Measurements from ENCODE around the gene CHRM1. TPM values are rescaled to one million over a fixed set of nuclear protein-coding genes. Genes with fewer than 3 reads are reported as not detected.

CHRM1 gene
- total RNA-seq, 4 donors from 2014 or later = 0.32 to 0.41 TPM; not detected in 2

GRCh38 chr11:62879235-62879978 is 41.8 kb downstream of the CHRM1 start:
- no peak for DNase-seq
- 73 to 100% methylated on average over 2 to 7 of the region's 7 CpGs for WGBS, 2 donors (ENCODE audit: low coverage in 1 of 2)
- Histone ChIP-seq H3K4me1 (peaks cover 32 to 44% (median 39%) of the 10 kb centered on the region in 4 donors), H3K9me3 (no peaks in the 10 kb centered on the region), H3K27ac (peak overlapping the region; percentile 96 to 100 (median 98)), H3K4me3 (peak overlapping the region in 1 of 4 donors; percentile 88), H3K27me3 (no peaks in the 10 kb centered on the region), H3K36me3 (peaks cover 0 to 17% (median 5%) of the 10 kb centered on the region in 4 donors)
- no peak for TF ChIP-seq POLR2AphosphoS5 (IDR thresholded peaks at IDR 0.05)
- TF ChIP-seq POLR2A (IDR thresholded peaks at IDR 0.05) = no peak
- no peak for TF ChIP-seq EP300 (IDR thresholded peaks at IDR 0.05; ENCODE audit: low read depth)
- no peak for TF ChIP-seq CTCF (IDR thresholded peaks at IDR 0.05)
- intact Hi-C loops (cut with DNase I; ENCODE audit: low total_unique reads) = no loop called here
- in situ Hi-C loops (cut with MboI; ENCODE audit: low pct_ligation_motif_present in 1 of 4, low pct_unique_long_range_greater_than_20kb in 1 of 4, low sequenced_read_pairs in 3 of 4) = loop anchor here in 1 of 4 donors (25.0 kb wide), 1 partner anchor 492 kb away; no protein-coding TSS in a partner anchor

- no peak for DNase-seq
- H3K27ac ChIP-seq = no peak overlapping the region
- H3K27me3 ChIP-seq = no peaks in the 10 kb centered on the region
- H3K4me3 ChIP-seq = no peak overlapping the region
- intact Hi-C loops (cut with DNase I; ENCODE audit: low total_unique reads) = no loop called here
- H3K9me3 ChIP-seq = no peaks in the 10 kb centered on the region
- in situ Hi-C loops (cut with MboI; ENCODE audit: low pct_ligation_motif_present in 1 of 4, low pct_unique_long_range_greater_than_20kb in 1 of 4, low sequenced_read_pairs in 3 of 4) = loop anchor here in 1 of 4 donors (25.0 kb wide), 1 partner anchor 489 kb away; no protein-coding TSS in a partner anchor
- TF ChIP-seq POLR2A (IDR thresholded peaks at IDR 0.05) (no peak), EP300 (IDR thresholded peaks at IDR 0.05; ENCODE audit: low read depth) (no peak), CTCF (IDR thresholded peaks at IDR 0.05) (no peak), POLR2AphosphoS5 (IDR thresholded peaks at IDR 0.05) (no peak)
- no peaks in the 10 kb centered on the region for H3K36me3 ChIP-seq
- peaks cover 9 to 18% (median 14%) of the 10 kb centered on the region in 4 donors for H3K4me1 ChIP-seq
- 92% methylated on average over 1 to 6 of the region's 6 CpGs for WGBS, 2 donors (ENCODE audit: low coverage in 1 of 2)
These were observed 44.5 kb downstream of the CHRM1 start for GRCh38 chr11:62876712-62877111.

- no peak for DNase-seq
- intact Hi-C loops (cut with DNase I; ENCODE audit: low total_unique reads) = no loop called here
- Histone ChIP-seq H3K27me3 (no peaks in the 10 kb centered on the region), H3K4me1 (peaks cover 9 to 18% (median 13%) of the 10 kb centered on the region in 4 donors), H3K27ac (no peak overlapping the region), H3K36me3 (no peaks in the 10 kb centered on the region), H3K9me3 (no peaks in the 10 kb centered on the region), H3K4me3 (no peak overlapping the region)
- in situ Hi-C loops (cut with MboI; ENCODE audit: low pct_ligation_motif_present in 1 of 4, low pct_unique_long_range_greater_than_20kb in 1 of 4, low sequenced_read_pairs in 3 of 4) = loop anchor here in 1 of 4 donors (25.0 kb wide), 1 partner anchor 489 kb away; no protein-coding TSS in a partner anchor
- TF ChIP-seq POLR2AphosphoS5 (IDR thresholded peaks at IDR 0.05) (no peak), CTCF (IDR thresholded peaks at IDR 0.05) (no peak), EP300 (IDR thresholded peaks at IDR 0.05; ENCODE audit: low read depth) (no peak), POLR2A (IDR thresholded peaks at IDR 0.05) (no peak)
- WGBS, 2 donors (ENCODE audit: low coverage in 1 of 2) = 87% methylated on average over 7 of the region's 7 CpGs; no CpG with 5 or more reads in 1 of the 2 donors
These were observed 45.3 kb downstream of the CHRM1 start for GRCh38 chr11:62875698-62876478.

GRCh38 chr11:62874851-62875250 is 46.3 kb downstream of the CHRM1 start:
- H3K4me1 ChIP-seq = peaks cover 4 to 11% (median 8%) of the 10 kb centered on the region in 4 donors
- TF ChIP-seq EP300 (IDR thresholded peaks at IDR 0.05; ENCODE audit: low read depth) (no peak), POLR2A (IDR thresholded peaks at IDR 0.05) (no peak), CTCF (IDR thresholded peaks at IDR 0.05) (no peak), POLR2AphosphoS5 (IDR thresholded peaks at IDR 0.05) (no peak)
- WGBS, 2 donors (ENCODE audit: low coverage in 1 of 2) = 98 to 100% methylated on average over 2 to 7 of the region's 7 CpGs
- in situ Hi-C loops (cut with MboI; ENCODE audit: low pct_ligation_motif_present in 1 of 4, low pct_unique_long_range_greater_than_20kb in 1 of 4, low sequenced_read_pairs in 3 of 4) (loop anchor here in 3 of 4 donors (25.0 kb wide), 2 partner anchors 288 to 488 kb away; partner anchors contain the start of gene TUT1 (in 1 of the 3)), intact Hi-C loops (cut with DNase I; ENCODE audit: low total_unique reads) (no loop called here)
- no peaks in the 10 kb centered on the region for H3K27me3 ChIP-seq
- H3K36me3 ChIP-seq = no peaks in the 10 kb centered on the region
- DNase-seq = no peak
- no peaks in the 10 kb centered on the region for H3K9me3 ChIP-seq
- no peak overlapping the region for H3K27ac ChIP-seq
- no peak overlapping the region for H3K4me3 ChIP-seq
